Measurements from ENCODE around the gene LRRC8D.
"Not testable (repeated sequence)": the region's sequence is repeated elsewhere in the genome, so short reads cannot be mapped to it uniquely, and the experiment has no call there.

The LRRC8D gene

DNA sequence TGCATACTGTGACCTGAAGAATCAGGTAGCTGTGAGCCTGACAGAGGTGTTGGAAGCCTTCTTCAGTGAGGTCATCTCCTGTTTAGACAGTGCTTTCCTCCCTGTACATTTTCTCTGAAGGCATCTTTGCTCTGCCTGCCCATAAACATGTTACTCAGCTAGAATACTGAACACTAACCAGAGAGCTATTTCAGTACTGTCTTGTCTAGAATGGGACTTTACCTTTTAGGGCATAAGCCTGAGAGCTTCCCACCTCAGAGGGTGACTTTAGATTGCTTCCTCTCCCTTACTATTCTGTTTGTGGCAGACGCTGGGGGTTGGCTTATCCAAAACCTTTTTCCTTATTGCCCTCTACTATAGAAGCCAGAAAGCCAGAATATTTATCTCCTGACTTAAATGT lies 150.8 kb downstream of the LRRC8D start:
- DNase-seq = no peak

DNA sequence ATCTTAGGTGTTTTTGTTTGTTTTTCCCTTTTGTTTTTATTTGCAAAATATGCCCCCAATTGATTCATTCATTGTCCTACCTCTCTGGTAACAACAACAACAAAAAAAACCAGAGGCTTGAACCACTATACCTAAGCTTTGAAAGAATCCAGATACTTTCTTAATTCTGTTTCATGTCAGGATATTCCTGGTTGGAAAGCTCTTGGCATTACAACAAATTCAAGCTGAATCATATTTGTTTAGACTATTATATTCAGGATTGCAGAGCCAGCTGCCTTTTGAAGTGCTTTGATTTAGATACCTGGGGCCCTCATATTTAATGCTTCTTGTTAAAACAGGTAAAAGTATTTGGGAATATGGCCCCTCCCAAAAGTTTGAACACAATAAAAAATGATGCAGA lies 151.2 kb downstream of the LRRC8D start:
- no peak for DNase-seq

DNA sequence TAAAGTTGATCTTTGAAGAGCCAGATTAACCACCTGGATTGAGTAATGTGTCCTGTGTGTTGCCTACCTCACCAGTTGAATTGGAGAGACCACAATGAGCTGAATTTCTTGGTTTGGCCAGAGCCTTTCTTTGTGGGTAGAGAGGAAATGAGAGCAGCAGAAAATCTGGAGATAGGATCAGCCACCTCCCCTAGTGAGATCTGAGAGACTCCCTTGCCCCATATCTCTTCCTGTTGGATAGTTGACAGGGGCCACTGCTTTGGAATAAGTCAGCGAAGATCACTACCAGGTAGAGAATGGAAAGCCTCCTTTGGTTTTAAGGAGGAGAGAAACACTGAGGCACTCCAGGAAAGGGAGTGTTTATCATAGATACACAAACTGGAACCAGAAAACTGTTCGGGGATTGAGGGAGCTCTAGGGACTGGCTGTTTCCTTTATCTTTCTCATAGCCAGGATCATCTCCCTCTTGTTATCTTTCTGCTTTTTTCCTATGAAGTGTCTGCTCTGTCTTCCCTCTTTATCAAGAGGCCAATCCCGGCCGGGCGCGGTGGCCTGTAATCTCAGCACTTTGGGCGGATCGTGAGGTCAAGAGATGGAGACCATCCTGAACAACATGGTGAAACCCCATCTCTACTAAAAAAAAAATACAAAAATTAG lies 152.8 kb downstream of the LRRC8D start:
- DNase-seq = no peak

DNA sequence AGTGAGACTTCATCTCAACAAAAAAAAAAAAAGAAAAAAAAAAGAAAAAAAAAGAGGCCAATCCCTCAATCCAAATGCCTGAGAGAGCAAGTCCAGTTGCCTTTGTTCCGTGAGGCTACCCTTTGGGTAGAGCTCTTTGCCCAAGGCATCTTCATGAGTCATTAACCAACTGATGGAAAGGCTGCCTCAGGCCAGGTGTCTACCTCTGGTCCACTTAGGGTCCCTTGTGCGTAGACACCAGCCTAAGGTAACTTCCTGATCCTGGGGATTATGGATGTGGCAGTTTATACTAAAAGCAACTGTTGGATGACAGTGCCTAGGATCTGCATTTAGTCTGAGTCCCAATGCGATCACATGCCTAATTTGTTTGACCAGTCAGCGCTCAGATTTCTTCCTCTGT lies 153.4 kb downstream of the LRRC8D start:
- DNase-seq = no peak

DNA sequence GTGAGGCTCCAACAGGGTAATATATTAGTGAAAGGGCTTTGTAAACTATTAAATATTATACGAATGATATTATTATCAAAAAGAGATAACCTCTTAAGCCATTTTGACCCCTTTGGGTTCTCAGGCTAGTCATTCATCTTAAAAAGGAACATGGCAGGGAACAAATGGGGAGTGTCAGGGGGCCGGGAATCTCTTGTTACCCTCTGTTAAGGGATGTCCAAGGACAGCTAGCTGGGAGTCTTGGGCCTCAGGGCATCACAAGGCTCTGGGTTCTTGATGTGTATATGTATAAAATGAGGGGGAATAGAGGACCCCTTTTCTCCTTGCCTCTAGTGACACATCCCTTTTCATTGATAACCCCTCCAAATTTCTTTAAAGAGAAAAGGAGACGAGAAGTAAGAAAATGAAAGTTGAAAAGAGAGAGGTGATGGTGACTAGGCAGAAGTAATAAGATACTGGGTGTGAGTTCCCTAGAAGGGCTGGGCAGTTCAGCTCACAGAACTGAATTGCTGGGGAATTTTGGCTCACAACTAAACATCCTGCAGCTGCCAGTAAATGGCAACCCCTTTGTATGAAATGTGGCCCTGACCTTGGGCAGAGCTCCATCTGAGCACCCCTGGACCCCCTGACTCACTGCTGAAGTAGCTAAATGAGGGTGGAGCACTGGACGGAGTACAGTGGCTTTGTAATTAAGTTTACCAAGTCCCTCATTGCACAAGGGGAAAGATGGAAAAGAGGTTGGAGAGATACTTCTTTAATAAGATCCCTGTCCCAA lies 154.1 kb downstream of the LRRC8D start:
- no peak for DNase-seq

DNA sequence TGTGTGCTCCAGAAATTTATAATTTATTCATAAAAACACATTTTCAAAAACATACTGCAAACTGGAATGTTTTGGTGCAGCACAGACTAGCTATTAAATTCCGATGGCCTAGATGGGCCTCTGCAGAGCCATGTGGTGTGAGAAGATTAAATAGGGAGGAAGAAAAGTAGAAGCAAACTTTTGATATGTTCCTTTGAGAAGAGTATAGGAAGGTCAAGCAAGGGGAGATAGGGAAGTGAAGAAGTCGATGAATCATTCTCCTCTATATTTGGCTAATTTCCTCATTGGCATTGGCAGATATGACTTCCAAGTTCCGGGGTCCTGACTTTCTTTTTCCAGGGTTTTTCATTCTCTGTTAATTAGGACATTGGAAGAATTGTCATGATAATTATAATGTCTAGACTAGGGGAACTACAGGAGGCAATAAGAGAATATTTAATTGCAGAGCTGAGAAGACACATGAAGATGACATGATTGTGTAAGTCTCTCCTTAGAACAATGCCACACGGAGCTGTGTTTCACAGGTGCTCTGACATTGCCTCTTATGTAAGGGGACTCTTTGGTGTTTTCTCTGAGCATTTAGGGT lies 154.8 kb downstream of the LRRC8D start:
- DNase-seq = no peak

DNA sequence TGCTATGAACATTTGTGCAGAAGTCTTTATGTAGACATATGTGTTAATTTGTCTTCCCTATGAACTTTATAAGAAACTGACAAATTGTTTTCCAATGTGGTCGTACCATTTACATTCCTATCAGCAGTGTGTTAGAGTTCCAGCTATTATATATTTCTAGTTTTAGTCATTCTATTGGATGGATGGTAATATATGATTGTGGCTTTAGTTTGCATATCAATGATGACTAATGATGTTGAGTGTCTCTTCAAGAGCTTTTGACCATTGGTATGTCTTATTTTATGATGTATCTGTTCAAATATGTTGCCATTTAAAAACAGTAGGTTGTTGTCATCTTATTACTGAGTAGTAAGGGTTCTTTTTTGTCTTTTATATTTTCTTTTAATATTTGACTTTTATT lies 157.9 kb downstream of the LRRC8D start:
- no peak for DNase-seq

DNA sequence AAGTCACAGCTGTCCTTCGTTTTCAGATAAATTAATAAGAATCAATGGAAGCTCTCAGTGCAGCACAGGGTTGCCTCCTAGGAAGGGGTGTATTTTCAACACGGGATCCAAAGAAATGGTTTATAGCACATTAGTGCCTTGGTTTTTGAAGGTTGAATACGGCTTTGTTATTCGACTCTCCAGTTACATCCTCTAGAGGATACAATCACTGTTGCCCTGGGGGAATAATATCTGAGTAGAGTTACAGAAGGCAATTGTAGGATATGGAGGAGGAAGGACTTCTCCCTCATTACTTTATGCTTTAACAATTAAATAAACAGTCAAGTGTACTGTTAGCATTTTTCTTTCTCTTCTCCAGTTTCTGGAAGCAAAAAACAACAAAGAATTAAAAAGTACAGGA lies 159.8 kb downstream of the LRRC8D start:
- DNase-seq = no peak

DNA sequence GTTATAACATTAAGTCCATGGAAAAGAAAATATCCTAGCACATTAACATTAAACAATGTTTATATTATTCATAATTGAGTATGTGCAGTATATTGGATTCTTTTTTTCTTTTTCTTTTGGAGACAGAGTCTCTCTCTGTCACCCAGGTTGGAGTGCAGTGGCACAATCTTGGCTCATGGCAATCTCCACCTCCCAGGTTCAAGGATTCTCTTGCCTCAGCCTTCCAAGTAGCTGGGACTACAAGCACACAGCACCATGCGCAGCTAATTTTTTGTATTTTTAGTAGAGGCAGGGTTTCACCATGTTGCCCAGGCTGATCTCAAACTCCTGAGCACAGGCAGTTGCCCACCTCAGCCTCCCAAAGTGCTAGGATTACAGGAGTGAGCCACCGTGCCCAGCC lies 162.0 kb downstream of the LRRC8D start:
- not testable (repeated sequence) for DNase-seq

DNA sequence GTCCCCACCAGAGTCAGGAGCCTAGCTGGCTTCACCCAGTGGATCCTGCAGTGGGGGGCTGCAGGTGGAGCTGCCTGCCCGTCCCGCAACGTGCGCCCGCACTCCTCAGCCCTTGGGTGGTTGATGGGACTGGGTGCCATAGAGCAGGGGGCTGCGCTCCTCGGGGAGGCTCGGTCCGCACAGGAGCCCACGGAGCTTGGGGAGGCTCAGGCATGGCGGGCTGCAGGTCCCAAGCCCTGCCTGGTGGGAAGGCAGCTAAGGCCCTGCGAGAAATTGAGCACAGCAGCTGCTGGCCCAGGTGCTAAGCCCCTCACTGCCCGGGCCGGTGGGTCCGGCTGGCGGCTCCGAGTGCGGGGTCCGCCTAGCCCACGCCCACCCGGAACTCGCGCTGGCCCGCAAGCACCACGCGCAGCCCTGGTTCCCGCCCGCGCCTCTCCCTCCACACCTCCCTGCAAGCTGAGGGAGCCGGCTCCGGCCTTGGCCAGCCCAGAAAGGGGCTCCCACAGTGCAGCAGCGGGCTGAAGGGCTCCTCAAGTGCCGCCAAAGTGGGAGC lies 163.8 kb downstream of the LRRC8D start:
- not testable (repeated sequence) for DNase-seq

DNA sequence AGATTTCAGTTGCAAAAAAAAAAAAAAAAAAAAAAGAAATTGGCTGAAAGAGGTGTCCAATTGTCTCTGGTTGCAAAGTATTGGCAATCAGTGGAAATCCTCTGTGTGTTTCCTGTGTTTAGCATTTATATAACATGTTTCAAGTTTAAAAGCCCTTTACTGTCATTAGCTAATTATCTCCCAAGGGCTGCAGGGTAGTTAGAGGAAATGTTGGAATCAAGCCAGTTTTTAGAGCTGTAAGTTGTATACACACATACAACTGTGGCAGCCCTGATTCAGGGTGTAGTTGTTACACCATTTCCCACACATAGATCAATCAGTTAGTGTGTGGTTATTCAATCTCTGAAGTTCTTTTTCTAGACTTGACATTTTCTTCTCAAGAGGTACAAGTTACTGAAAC lies 165.2 kb downstream of the LRRC8D start:
- no peak for DNase-seq

Data from CD4-positive, alpha-beta T cell treated with Interleukin-10 for 1 hour (primary cell).